Lower leg skin (tissue), 4 donors: ENCODE measurements around the gene UBL7. TPM values are rescaled to one million over a fixed set of nuclear protein-coding genes. Genes with fewer than 3 reads are reported as not detected.

Source experiments
- DNase-seq, 2 donors: peaks; one replicate each; pipeline ENCODE4 v3.0.0-alpha.2; 2019; ENCODE audit warnings: low spot score in 2 of 2
- H3K4me3 ChIP-seq: fragments of 200-600 bp; sonication (generic); 2 replicates; pipeline ENCODE4 v1.5.1; 2017; ENCODE audit warnings: mild to moderate bottlenecking, low read depth; ENCODE audit not compliant: poor library complexity, severe bottlenecking
- POLR2A ChIP-seq, 2 donors: fragments of 450-650 bp; IDR thresholded peaks; one replicate each; pipeline ENCODE4 v1.6.1; 2016 to 2017; ENCODE audit warnings: antibody characterized with exemption in 2 of 2, mild to moderate bottlenecking in 1 of 2, moderate library complexity in 1 of 2
- WGBS, 2 donors: methylation state at CpG; one replicate each; pipeline ENCODE4 v1.1.5; 2018; 5-methylcytosine and 5-hydroxymethylcytosine counted together
- intact Hi-C: fragments of 100-400 bp; cut with DNase I; formaldehyde crosslinking; loops from one replicate; pipeline ENCODE4 v1.15.0; 2023; ENCODE audit warnings: low total_unique reads
- total RNA-seq, 4 donors: library from RNA; depleted of rRNA; stranded (reverse); fragments of >200 nt; gene quantifications; one replicate each; pipeline ENCODE4 v1.1.0, GENCODE V29; 2016
- TF ChIP-seq, protein P1 (sequence below), 3 donors: fragments of 450-650 bp; IDR thresholded peaks; one replicate each; pipeline ENCODE4 v1.5.1; 2016; ENCODE audit warnings: antibody characterized with exemption in 3 of 3, mild to moderate bottlenecking in 3 of 3, moderate library complexity in 2 of 3

Gene UBL7
- total RNA-seq, 4 donors from 2014 or later = 54.4 to 113 (median 82.3) TPM

DNA sequence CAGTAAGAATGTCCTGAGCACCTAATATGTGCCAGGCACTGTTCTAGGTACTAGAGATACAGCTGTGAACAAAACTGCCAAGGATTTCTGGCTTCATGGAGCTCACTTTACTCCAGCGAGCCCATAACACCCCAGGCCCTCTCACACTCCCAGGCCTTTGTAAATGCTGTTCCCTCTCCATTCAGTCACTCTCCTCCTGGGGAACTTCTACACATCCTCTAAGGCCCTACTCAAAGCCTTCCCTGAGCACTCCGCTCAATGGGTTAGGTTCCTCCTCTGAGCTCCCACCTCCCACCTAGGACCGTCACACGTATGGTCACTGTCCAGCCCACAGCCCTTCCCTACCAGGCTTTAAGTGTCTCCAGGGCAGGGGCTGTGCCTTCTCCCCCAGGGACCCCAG, 54.4 kb downstream of the UBL7 start:
- intact Hi-C loops = no loop called here
- no peak for TF ChIP-seq POLR2A (IDR thresholded peaks at IDR 0.05)
- H3K4me3 ChIP-seq = no peak overlapping the region
- 86 to 94% methylated on average over 4 of the region's 4 CpGs for WGBS, 2 donors
- no peak for DNase-seq

GRCh38 chr15:74405823-74406222, 55.1 kb downstream of the UBL7 start:
- intact Hi-C loops = no loop called here
- 89 to 91% methylated on average over 7 of the region's 7 CpGs for WGBS, 2 donors
- H3K4me3 ChIP-seq = no peak overlapping the region
- DNase-seq = no peak
- no peak for TF ChIP-seq POLR2A (IDR thresholded peaks at IDR 0.05)
- TF ChIP-seq, protein P1, sequence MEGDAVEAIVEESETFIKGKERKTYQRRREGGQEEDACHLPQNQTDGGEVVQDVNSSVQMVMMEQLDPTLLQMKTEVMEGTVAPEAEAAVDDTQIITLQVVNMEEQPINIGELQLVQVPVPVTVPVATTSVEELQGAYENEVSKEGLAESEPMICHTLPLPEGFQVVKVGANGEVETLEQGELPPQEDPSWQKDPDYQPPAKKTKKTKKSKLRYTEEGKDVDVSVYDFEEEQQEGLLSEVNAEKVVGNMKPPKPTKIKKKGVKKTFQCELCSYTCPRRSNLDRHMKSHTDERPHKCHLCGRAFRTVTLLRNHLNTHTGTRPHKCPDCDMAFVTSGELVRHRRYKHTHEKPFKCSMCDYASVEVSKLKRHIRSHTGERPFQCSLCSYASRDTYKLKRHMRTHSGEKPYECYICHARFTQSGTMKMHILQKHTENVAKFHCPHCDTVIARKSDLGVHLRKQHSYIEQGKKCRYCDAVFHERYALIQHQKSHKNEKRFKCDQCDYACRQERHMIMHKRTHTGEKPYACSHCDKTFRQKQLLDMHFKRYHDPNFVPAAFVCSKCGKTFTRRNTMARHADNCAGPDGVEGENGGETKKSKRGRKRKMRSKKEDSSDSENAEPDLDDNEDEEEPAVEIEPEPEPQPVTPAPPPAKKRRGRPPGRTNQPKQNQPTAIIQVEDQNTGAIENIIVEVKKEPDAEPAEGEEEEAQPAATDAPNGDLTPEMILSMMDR (IDR thresholded peaks at IDR 0.05) = no peak

GRCh38 chr15:74403991-74404563, 56.9 kb downstream of the UBL7 start:
- intact Hi-C loops = no loop called here
- TF ChIP-seq, protein P1 (IDR thresholded peaks at IDR 0.05) = no peak
- TF ChIP-seq POLR2A (IDR thresholded peaks at IDR 0.05) = no peak
- DNase-seq = no peak
- no peak overlapping the region for H3K4me3 ChIP-seq
- 48 to 56% methylated on average over 16 of the region's 16 CpGs for WGBS, 2 donors

DNA sequence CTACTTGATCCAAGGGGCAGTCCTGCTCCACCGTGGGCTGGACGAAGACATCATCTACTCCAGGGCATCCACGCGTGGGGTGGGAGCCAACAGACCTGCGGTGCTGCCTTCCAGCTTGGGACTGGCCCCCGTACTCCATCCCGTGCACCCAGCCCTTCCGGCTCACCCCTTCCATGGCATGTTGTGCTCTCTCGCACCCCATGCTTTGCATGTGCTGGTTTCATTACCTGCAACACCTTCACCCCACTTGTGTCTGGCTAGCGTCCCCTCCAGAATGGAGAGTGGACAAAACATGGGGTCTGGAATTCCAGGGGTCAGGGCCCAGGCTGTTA, 57.4 kb downstream of the UBL7 start:
- TF ChIP-seq, protein P1 (IDR thresholded peaks at IDR 0.05) = no peak
- no peak for TF ChIP-seq POLR2A (IDR thresholded peaks at IDR 0.05)
- H3K4me3 ChIP-seq = no peak overlapping the region
- no peak for DNase-seq
- intact Hi-C loops = no loop called here
- 82 to 89% methylated on average over 10 of the region's 10 CpGs for WGBS, 2 donors

DNA sequence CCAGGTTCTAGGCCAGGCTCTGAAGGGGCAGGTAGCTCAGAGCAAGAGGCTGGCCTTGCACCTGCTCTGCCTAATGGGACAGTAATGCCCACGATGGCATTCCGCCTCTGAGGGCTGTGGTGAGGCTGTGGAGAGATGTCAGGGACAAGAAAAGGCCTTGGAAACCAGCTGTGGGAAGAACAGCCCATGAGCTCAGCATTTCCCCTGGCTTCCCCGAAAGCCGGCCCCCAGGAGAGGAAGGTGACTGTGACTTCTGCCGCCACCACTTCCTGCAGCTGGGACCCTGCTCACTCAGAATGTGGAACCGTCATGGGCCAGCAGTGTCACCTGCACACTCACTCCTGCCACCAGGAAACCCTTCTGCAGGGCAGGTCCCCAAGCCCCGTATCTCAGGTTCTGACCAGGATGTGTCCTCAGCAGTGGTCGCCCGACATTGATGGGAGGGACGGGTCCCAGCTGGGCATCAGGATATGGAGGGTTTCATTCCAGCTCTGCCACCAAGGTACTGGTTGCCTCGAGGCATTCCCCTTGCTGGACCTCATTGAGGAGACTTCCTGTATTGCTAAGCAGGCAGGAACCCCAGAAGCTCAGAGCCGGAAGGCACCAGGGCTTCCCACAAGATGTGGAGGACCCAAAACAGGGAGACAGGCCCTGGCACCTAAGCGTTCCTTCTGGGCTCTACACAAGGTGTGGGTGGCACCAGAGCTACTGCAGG, 57.9 kb downstream of the UBL7 start:
- H3K4me3 ChIP-seq = no peak overlapping the region
- no peak for TF ChIP-seq POLR2A (IDR thresholded peaks at IDR 0.05)
- TF ChIP-seq, protein P1 (IDR thresholded peaks at IDR 0.05) = no peak
- WGBS, 2 donors = 72 to 79% methylated on average over 13 of the region's 13 CpGs
- intact Hi-C loops = no loop called here
- no peak for DNase-seq

DNA sequence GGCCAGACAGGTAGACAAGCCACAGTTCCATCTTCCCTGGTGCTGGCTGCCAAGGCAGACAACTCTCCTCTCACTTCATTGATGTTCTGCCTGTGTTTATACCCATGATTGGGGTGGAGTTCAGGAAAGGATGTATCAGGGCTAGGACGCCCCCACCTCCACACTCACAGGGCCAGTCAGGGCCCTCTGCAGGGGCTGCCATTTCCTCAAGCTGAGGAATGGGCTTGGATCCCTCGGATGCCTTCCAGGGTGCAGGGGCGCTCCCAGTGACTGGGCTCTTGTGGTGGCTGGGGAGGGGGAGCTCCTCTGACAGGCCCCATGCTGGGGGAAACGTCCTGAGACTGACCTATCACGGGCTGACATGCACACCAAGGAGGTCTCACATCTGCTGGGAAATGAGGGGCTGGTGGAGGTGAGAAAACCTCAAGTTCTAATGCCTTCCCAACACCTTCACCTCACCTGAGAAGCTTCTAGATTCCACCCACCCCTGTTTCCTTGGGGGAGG, 58.6 kb downstream of the UBL7 start:
- intact Hi-C loops = no loop called here
- 69 to 90% methylated on average over 4 to 5 of the region's 5 CpGs for whole genome bisulfite sequencing, 2 donors
- H3K4me3 ChIP-seq = no peak overlapping the region
- no peak for TF ChIP-seq POLR2A (IDR thresholded peaks at IDR 0.05)
- TF ChIP-seq, protein P1 (IDR thresholded peaks at IDR 0.05) = no peak
- DNase-seq = no peak
